H1 (cell line): Measurements from ENCODE around the gene ARHGAP6. TPM values are rescaled to one million over a fixed set of nuclear protein-coding genes. Genes with fewer than 3 reads are reported as not detected.

Experiments
- CTCF ChIA-PET: fragments of 300-600 bp; sonication (Branson Sonifier 250); formaldehyde crosslinking; loops from one replicate; lab custom pipeline; 2021; ENCODE audit not compliant: partially characterized antibody; lab: Charles Lee
- POLR2A ChIA-PET: fragments of 300-600 bp; sonication (Branson Sonifier 250); formaldehyde crosslinking; loops from one replicate; lab custom pipeline; 2021; ENCODE audit warnings: inconsistent platforms; ENCODE audit not compliant: partially characterized antibody; lab: Charles Lee
- DNase-seq, 2 experiments: peaks; one replicate each; pipeline versions ENCODE4 v3.0.0 to v3.0.0-alpha.2; 2010 to 2022; ENCODE audit warnings: low spot score in 2 of 2, low read depth in 1 of 2, mixed read lengths in 1 of 2
- FAIRE-seq: peaks from 2 replicates; lab custom pipeline; 2011; peaks lifted over from hg19 to GRCh38; lab: Jason Lieb, UNC
- H2AFZ ChIP-seq: 2 replicates; pipeline ENCODE4 v1.8.1; 2012; ENCODE audit warnings: low read length, inconsistent platforms
- H2AK5ac ChIP-seq: 2 replicates; pipeline ENCODE4 v1.6.1; 2013; ENCODE audit warnings: low read depth, low read length
- H2BK120ac ChIP-seq: replicated peaks from 2 replicates; pipeline ENCODE3; 2013; ENCODE audit warnings: low read depth, low read length, inconsistent platforms
- H2BK12ac ChIP-seq: 2 replicates; pipeline ENCODE4 v1.6.1; 2013; ENCODE audit warnings: low read depth, low read length
- H2BK15ac ChIP-seq: 2 replicates; pipeline ENCODE4 v1.6.1; 2013; ENCODE audit warnings: low read length
- H2BK20ac ChIP-seq: 2 replicates; pipeline ENCODE4 v1.6.1; 2013; ENCODE audit warnings: low read length
- H2BK5ac ChIP-seq: 2 replicates; pipeline ENCODE4 v1.6.1; 2013; ENCODE audit warnings: low read depth, low read length
- H3K14ac ChIP-seq: 2 replicates; pipeline ENCODE4 v1.6.1; 2013; ENCODE audit warnings: inconsistent platforms; ENCODE audit not compliant: insufficient read length
- H3K18ac ChIP-seq: 2 replicates; pipeline ENCODE4 v1.6.1; 2013; ENCODE audit warnings: low read length; ENCODE audit errors: extremely low read depth
- H3K23ac ChIP-seq: 2 replicates; pipeline ENCODE4 v1.6.1; 2013; ENCODE audit warnings: inconsistent platforms; ENCODE audit not compliant: insufficient read length
- H3K23me2 ChIP-seq: 2 replicates; pipeline ENCODE4 v1.6.1; 2013; ENCODE audit warnings: low read depth, low read length
- H3K27ac ChIP-seq: 2 replicates; pipeline ENCODE4 v1.6.1; 2011; ENCODE audit warnings: low read depth, low read length, inconsistent platforms
- H3K27me3 ChIP-seq, 4 experiments: replicated peaks in 1 of 4; 1 replicate in 1 of 4; 2 replicates in 3 of 4; pipeline versions ENCODE4 v1.6.1 to v1.8.1; 2011 to 2013; ENCODE audit warnings: low read length in 3 of 4, mild to moderate bottlenecking in 3 of 4, inconsistent platforms in 2 of 4, mixed read lengths in 2 of 4, moderate library complexity in 1 of 4; ENCODE audit not compliant: control insufficient read depth in 3 of 4, insufficient read depth in 3 of 4; ENCODE audit errors: extremely low read depth in 1 of 4
- H3K36me3 ChIP-seq, 4 experiments: 2 replicates each; pipeline versions ENCODE4 v1.6.1 to v1.8.1; 2011 to 2013; ENCODE audit warnings: mild to moderate bottlenecking in 4 of 4, low read length in 3 of 4, moderate library complexity in 2 of 4, control low read depth in 1 of 4, inconsistent platforms in 1 of 4; ENCODE audit not compliant: insufficient read depth in 4 of 4, control insufficient read depth in 2 of 4
- H3K4ac ChIP-seq: replicated peaks from 2 replicates; pipeline ENCODE3; 2013; ENCODE audit warnings: low read length, low read depth, mixed read lengths, inconsistent platforms; ENCODE audit not compliant: insufficient read length
- H3K4me1 ChIP-seq, 4 experiments: replicated peaks in 1 of 4; 1 replicate in 1 of 4; 2 replicates in 3 of 4; pipeline versions ENCODE4 v1.6.1 to v1.8.1; 2011 to 2013; ENCODE audit warnings: low read length in 3 of 4, inconsistent platforms in 2 of 4, mixed read lengths in 1 of 4; ENCODE audit not compliant: insufficient read depth in 4 of 4, control insufficient read depth in 3 of 4
- H3K4me2 ChIP-seq, 2 experiments: 2 replicates each; pipeline versions ENCODE4 v1.6.1 to v1.8.1; 2011 to 2013; ENCODE audit warnings: low read depth in 2 of 2, low read length in 2 of 2, control low read depth in 1 of 2, inconsistent platforms in 1 of 2, mild to moderate bottlenecking in 1 of 2; ENCODE audit not compliant: insufficient read depth in 1 of 2
- H3K4me3 ChIP-seq, 4 experiments: fragments of 200-600, 300-600 bp in 1 of 4; sonication (generic), shearing (Covaris generic), sonication (Bioruptor Twin) in 1 of 4; 2 replicates each; pipeline versions ENCODE4 v1.5.1 to v1.8.1; 2011 to 2016; ENCODE audit warnings: low read length in 4 of 4, low read depth in 3 of 4, control low read depth in 2 of 4, inconsistent platforms in 2 of 4, mild to moderate bottlenecking in 2 of 4, mixed read lengths in 1 of 4, moderate library complexity in 1 of 4; ENCODE audit not compliant: insufficient read depth in 2 of 4; ENCODE audit errors: extremely low read depth in 1 of 4
- H3K56ac ChIP-seq: replicated peaks from 2 replicates; pipeline ENCODE3; 2013; ENCODE audit warnings: low read depth, mild to moderate bottlenecking, mixed read lengths, low read length, inconsistent platforms; ENCODE audit not compliant: insufficient read length
- H3K79me1 ChIP-seq: 2 replicates; pipeline ENCODE4 v1.6.1; 2013; ENCODE audit warnings: low read depth, low read length, control low read depth
- H3K79me2 ChIP-seq, 2 experiments: 2 replicates each; pipeline versions ENCODE4 v1.6.1 to v1.8.1; 2012 to 2013; ENCODE audit warnings: low read length in 2 of 2, mild to moderate bottlenecking in 2 of 2, inconsistent platforms in 1 of 2; ENCODE audit not compliant: insufficient read depth in 2 of 2, control insufficient read depth in 1 of 2
- H3K9ac ChIP-seq, 4 experiments: replicated peaks in 1 of 4; 1 replicate in 1 of 4; 2 replicates in 3 of 4; pipeline versions ENCODE4 v1.6.1 to v1.8.1; 2011 to 2013; ENCODE audit warnings: low read depth in 3 of 4, low read length in 3 of 4, control low read depth in 2 of 4, mild to moderate bottlenecking in 2 of 4, moderate library complexity in 2 of 4, inconsistent platforms in 1 of 4; ENCODE audit errors: extremely low read depth in 1 of 4
- H3K9me3 ChIP-seq, 2 experiments: 2 replicates each; pipeline versions ENCODE4 v1.6.1 to v1.8.1; 2012 to 2013; ENCODE audit warnings: mild to moderate bottlenecking in 2 of 2, moderate library complexity in 2 of 2, control low read depth in 1 of 2, inconsistent platforms in 1 of 2, low read depth in 1 of 2, low read length in 1 of 2, mixed read lengths in 1 of 2; ENCODE audit not compliant: insufficient read depth in 2 of 2
- H4K20me1 ChIP-seq, 2 experiments: replicated peaks in 1 of 2; 2 replicates each; pipeline versions ENCODE3 to v1.8.1; 2011 to 2013; ENCODE audit warnings: inconsistent platforms in 2 of 2, low read length in 2 of 2, mild to moderate bottlenecking in 1 of 2; ENCODE audit not compliant: insufficient read depth in 2 of 2, control insufficient read depth in 1 of 2
- H4K5ac ChIP-seq: 2 replicates; pipeline ENCODE4 v1.6.1; 2013; ENCODE audit warnings: low read length, low read depth, mixed read lengths, inconsistent platforms; ENCODE audit not compliant: insufficient read length
- H4K8ac ChIP-seq: 2 replicates; pipeline ENCODE4 v1.8.0; 2013; ENCODE audit warnings: mild to moderate bottlenecking, moderate library complexity, low read length, inconsistent platforms; ENCODE audit not compliant: insufficient read depth; ENCODE audit errors: extremely low read depth
- H4K91ac ChIP-seq: replicated peaks from 2 replicates; pipeline ENCODE3; 2013; ENCODE audit warnings: low read length, mixed read lengths, inconsistent platforms; ENCODE audit not compliant: insufficient read length
- BCL11A ChIP-seq, 2 experiments: IDR thresholded peaks; one replicate each; pipeline ENCODE4 v1.6.1; 2011; ENCODE audit warnings: low read depth in 2 of 2, low read length in 2 of 2, mild to moderate bottlenecking in 2 of 2
- CHD1 ChIP-seq: IDR thresholded peaks from 2 replicates; pipeline ENCODE4 v1.6.1; 2012; ENCODE audit warnings: low read depth, low read length, improper control_type of control experiment
- EZH2 ChIP-seq: fragments of 200-600 bp; sonication (generic); IDR thresholded peaks from 2 replicates; pipeline ENCODE4 v1.7.1; 2012; ENCODE audit warnings: low read depth, mild to moderate bottlenecking, moderate library complexity, low read length, inconsistent platforms; ENCODE audit not compliant: severe bottlenecking
- HDAC6 ChIP-seq: IDR thresholded peaks from one replicate; pipeline ENCODE4 v1.7.1; 2012; ENCODE audit warnings: low read depth, mild to moderate bottlenecking, inconsistent platforms, low read length, moderate library complexity
- JUN ChIP-seq: IDR thresholded peaks from 2 replicates; pipeline ENCODE4 v1.6.1; 2011; ENCODE audit warnings: low read depth, mild to moderate bottlenecking, improper control_type of control experiment, low read length
- RBBP5 ChIP-seq: IDR thresholded peaks from 2 replicates; pipeline ENCODE4 v1.7.1; 2012; ENCODE audit warnings: low read depth, mild to moderate bottlenecking, inconsistent platforms, low read length, moderate library complexity, borderline replicate concordance
- RNF2 ChIP-seq: fragments of 200-900, 300-1000 bp; sonication (generic); IDR thresholded peaks from 2 replicates; pipeline ENCODE4 v1.7.1; 2016; ENCODE audit warnings: borderline replicate concordance, low read depth, mild to moderate bottlenecking, antibody characterized with exemption, low read length; ENCODE audit not compliant: poor library complexity, severe bottlenecking; ENCODE audit errors: missing control alignments
- SIN3A ChIP-seq, 2 experiments: IDR thresholded peaks in 1 of 2; conservative IDR thresholded peaks in 1 of 2; 2 replicates each; pipeline ENCODE4 v1.6.1; 2011 to 2012; ENCODE audit warnings: low read length in 2 of 2, improper control_type of control experiment in 1 of 2, low read depth in 1 of 2, mild to moderate bottlenecking in 1 of 2
- TAF7 ChIP-seq: optimal IDR thresholded peaks from 2 replicates; pipeline ENCODE3; 2011; ENCODE audit warnings: low read depth, mild to moderate bottlenecking, inconsistent platforms, low read length, moderate library complexity, borderline replicate concordance
- TBP ChIP-seq: IDR thresholded peaks from 2 replicates; pipeline ENCODE4 v1.6.1; 2011; ENCODE audit warnings: low read depth, low read length, improper control_type of control experiment
- YY1 ChIP-seq: IDR thresholded peaks from 2 replicates; pipeline ENCODE4 v1.6.1; 2011; ENCODE audit warnings: low read depth, mild to moderate bottlenecking, low read length
- ZNF274 ChIP-seq: IDR thresholded peaks from 2 replicates; pipeline ENCODE4 v1.7.0; 2012; ENCODE audit warnings: low read length, borderline replicate concordance; ENCODE audit errors: extremely low read depth
- WGBS, 2 experiments: shearing (Covaris generic) in 1 of 2; methylation state at CpG; one replicate each; pipeline versions ENCODE4 v1.1.6 to v1.1.7; 2013 to 2015; ENCODE audit warnings: low lambda C conversion rate in 2 of 2, mixed read lengths in 2 of 2, inconsistent platforms in 1 of 2, low coverage in 1 of 2, missing lambda C conversion rate in 1 of 2; ENCODE audit not compliant: insufficient replicate concordance in 2 of 2, insufficient coverage in 1 of 2, insufficient read length in 1 of 2; ENCODE audit errors: extremely low coverage in 1 of 2, missing lambda C conversion rate in 1 of 2; 5-methylcytosine and 5-hydroxymethylcytosine counted together
- polyA plus RNA-seq, 7 experiments: library from polyadenylated mRNA; depleted of rRNA in 3 of 7; stranded (reverse) in 5 of 7; unstranded in 2 of 7; fragments of >200 nt in 5 of 7; fragments of 200-250 nt in 2 of 7; gene quantifications; 1 replicate in 5 of 7; 2 replicates in 1 of 7; 4 replicates in 1 of 7; pipeline versions ENCODE4 v1.2.1 to v1.2.3, GENCODE V29; 2011 to 2013; ENCODE audit warnings: missing spikeins in 2 of 7, mixed read lengths in 2 of 7
- total RNA-seq: library from RNA; stranded (reverse); fragmentation: NEBNext Ultra II Directional; extraction: Animal tissue kit (Norgen Biotek cat#: 25700); gene quantifications from 2 replicates; pipeline ENCODE4 v1.2.1, GENCODE V29; 2021
- TF ChIP-seq, protein P1 (sequence below): IDR thresholded peaks from 2 replicates; pipeline ENCODE4 v1.6.1; 2011; ENCODE audit warnings: low read depth, mild to moderate bottlenecking, low read length; ENCODE audit not compliant: insufficient read depth

Gene ARHGAP6
- total and polyA plus RNA-seq, 2 of the 8 experiments (the other 6 are each of a cell fraction or from before 2014, with no cell fraction given): 0.35 to 0.82 TPM

DNA sequence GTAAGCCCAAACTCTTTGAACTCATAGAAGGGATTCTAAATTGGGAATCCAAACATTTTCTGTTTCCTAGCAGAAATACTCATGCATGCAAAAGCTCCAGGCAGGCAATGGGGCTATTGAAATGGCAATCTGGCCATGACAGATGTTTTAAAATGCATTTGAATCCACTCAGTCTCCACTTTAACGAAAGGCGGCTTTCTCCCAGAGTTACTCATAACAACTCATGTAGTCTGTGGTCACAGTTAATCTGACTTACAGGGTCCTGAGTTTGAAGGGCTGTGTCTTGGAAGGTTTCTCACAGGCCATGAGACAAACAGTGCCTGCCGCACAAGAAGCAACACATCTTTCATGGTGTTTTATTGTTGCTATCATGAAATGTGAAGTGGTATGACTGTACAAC, 186.8 kb downstream of the ARHGAP6 start:
- no peak overlapping the region for H2BK15ac ChIP-seq
- no peaks in the 10 kb centered on the region for H3K79me1 ChIP-seq
- H2BK12ac ChIP-seq: no peak overlapping the region
- H3K9me3 ChIP-seq: no peaks in the 10 kb centered on the region
- H2BK120ac ChIP-seq: no peak overlapping the region
- H4K5ac ChIP-seq: no peak overlapping the region
- H4K20me1 ChIP-seq: no peaks in the 10 kb centered on the region
- no peak overlapping the region for H3K4me3 ChIP-seq
- no peak overlapping the region for H2AK5ac ChIP-seq
- no peak overlapping the region for H3K14ac ChIP-seq
- no peak overlapping the region for H3K56ac ChIP-seq
- 57% methylated on average over 3 of the region's 3 CpGs; no CpG with 5 or more reads in 1 of the 2 experiments for WGBS, 2 experiments
- no peak overlapping the region for H2AFZ ChIP-seq
- H3K4ac ChIP-seq: no peak overlapping the region
- H3K36me3 ChIP-seq: no peaks in the 10 kb centered on the region
- DNase-seq: no peak
- peaks cover 0 to 2% (median 0%) of the 10 kb centered on the region in 4 experiments; a peak in 2 of 7 replicates for H3K4me1 ChIP-seq
- ChIA-PET CTCF (interaction anchor here (1.2 kb wide), 1 partner anchor 15 kb away, joined by 3 read pairs; no protein-coding TSS in a partner anchor), POLR2A (no interaction called here)
- no peaks in the 10 kb centered on the region for H3K79me2 ChIP-seq
- no peak overlapping the region for H3K18ac ChIP-seq
- no peaks in the 10 kb centered on the region for H3K23me2 ChIP-seq
- H4K8ac ChIP-seq: no peak overlapping the region
- no peaks in the 10 kb centered on the region for H3K27me3 ChIP-seq
- H4K91ac ChIP-seq: no peak overlapping the region
- 0 out of 4 replicates have a peak overlapping the region, but pooled peaks of 1 of the 2 experiments have one; percentile 34 for H3K4me2 ChIP-seq
- H2BK5ac ChIP-seq: no peak overlapping the region
- no peak for FAIRE-seq
- H3K23ac ChIP-seq: no peak overlapping the region
- H3K9ac ChIP-seq: no peak overlapping the region
- H3K27ac ChIP-seq: no peak overlapping the region
- no peak overlapping the region for H2BK20ac ChIP-seq
- TF ChIP-seq ZNF274 (no peak), RBBP5 (no peak), JUN (no peak), YY1 (no peak), CHD1 (no peak), TAF7 (no peak), HDAC6 (no peak), RNF2 (no peak), SIN3A (conservative IDR thresholded peaks at IDR 0.05 in 1 of 2, IDR thresholded peaks at IDR 0.05 in 1 of 2; ENCODE audit: low read depth in 1 of 2, low read length in 2 of 2) (no peak), EZH2 (no peak), BCL11A (IDR thresholded peaks at IDR 0.05; ENCODE audit: low read depth in 2 of 2, low read length in 2 of 2) (no peak), TBP (no peak)
- TF ChIP-seq, protein P1, sequence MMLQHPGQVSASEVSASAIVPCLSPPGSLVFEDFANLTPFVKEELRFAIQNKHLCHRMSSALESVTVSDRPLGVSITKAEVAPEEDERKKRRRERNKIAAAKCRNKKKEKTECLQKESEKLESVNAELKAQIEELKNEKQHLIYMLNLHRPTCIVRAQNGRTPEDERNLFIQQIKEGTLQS: no peak
